GM18499 (cell line): ENCODE data around the gene KCNK7.

Experiments used
- ATAC-seq: cut with Tn5 transposase; IDR thresholded peaks from one replicate; pipeline ENCODE4 v1.9.1; 2021; ENCODE audit warnings: moderate number of reproducible peaks; ENCODE audit not compliant: insufficient read depth, unreplicated experiment

KCNK7 gene

DNA sequence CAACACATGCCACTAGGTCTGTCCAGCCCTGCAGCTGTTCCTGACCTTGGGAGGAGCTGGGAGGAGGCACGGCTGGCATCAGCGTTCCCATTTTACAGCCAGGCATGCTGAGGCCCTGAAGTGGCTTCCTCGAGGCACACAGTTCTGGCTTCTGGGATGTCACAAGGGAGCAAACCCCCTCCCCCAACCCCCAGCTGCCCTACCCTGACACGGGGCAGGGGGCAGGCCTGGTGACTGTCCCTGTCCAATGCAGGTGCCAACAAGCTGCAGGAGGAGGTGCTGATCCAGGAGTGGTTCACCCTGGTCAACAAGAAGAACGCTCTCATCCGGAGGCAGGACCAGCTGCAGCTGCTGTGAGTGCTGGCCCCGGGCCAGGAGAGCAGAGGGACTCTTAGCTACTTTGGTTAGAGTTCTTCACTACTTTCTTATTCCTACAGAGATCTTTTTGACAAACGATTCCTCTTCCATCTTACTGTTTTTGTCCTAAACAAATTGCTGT is 5.3 kb downstream of the KCNK7 start:
- no peak for ATAC-seq

DNA sequence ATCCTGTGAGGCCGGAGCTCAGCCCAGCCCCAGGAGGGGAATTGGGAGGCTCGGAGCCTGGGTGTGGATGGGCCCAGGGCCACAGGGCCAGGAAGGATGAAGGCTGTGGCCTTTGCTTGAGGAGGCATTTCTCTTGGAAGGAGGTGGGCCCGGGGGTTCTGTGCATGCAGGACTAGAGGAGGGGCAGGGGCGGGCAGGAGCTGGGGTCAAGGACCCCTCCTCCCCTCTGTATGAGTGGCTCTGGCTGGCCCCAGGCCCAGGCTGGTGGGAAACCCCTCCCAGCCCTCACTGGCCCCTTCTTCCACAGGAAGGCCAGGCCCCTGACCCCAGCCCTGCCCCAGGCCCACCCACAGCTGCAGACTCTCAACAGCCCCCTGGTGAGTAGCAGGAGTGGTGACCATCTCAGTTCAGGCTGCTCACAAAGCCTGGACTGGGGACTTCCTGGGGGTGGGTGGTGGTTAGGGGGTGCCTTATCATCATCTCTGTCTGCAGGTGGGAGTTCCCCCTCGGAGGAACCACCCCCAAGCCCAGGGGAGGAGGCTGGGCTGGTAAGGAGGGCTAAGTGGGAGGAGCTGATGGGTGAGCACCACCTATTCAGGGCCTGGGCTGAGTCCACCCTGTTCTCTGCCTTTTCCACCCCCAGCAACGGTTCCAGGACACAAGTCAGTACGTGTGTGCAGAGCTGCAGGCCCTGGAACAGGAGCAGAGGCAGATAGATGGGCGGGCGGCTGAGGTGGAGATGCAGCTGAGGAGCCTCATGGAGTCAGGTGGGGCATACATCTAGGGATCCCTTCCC is 6.0 kb downstream of the KCNK7 start:
- ATAC-seq: no peak

DNA sequence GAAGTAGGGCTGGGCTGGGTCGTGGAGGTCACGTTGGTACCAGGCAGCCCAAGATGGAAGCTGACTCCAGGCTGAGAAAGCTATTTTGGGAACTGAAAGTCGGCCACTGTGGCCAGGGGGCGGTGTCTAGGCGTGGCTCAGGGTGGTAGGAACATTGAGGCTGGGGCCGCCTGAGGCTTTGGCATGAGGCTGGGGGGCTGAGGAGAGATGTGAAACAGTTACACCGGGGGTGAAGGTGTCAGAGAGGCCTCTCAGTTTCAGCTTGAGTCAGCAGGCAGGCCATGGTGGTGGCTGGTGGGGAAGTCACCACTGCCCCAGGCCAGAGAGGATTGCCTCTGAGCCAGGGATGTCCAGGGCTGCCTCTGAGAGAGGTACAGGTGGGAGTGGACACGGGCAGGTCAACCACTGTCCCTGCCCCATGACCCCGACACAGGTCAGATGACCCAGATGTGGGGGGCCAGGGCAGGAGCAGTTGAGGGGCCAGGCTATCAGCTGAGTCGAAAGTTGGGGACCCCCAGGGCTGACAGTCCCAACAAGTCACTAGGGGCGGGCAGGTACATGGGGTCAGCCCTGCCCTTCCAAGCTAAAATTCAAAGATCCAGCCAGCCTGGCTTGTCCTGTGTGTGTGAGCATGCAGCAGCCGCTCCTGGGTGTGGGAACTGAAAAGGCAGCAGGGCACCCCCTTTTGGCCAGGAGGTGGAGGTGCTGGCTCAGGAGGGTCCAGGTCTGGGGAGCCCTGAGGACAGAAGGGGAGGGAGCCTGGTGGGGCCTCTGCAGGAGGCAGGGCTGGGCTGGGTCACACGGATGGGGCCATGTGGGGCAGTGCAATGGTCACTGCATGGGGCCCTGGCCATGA is 7.2 kb downstream of the KCNK7 start:
- peak; percentile 79 for ATAC-seq

DNA sequence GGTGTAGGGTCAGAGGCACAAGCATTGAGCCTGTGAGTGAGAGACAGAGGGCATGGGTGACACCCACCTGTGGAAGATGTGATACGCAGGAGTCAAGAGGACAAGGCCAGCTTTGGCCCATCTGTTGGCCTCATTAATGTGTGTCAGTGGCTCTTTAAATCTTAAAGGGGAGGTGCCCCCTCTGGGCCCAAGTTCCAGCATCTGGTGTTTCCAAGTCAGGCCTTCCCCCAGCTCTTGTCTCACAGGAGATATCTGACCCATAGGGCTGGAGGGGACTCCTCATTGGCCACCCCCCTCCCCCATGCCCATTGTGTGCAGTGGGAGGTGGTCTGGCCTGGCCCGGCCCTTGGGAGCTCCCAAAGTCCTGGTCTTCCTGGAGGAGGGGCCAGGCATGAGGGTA is 8.9 kb downstream of the KCNK7 start:
- no peak for ATAC-seq

DNA sequence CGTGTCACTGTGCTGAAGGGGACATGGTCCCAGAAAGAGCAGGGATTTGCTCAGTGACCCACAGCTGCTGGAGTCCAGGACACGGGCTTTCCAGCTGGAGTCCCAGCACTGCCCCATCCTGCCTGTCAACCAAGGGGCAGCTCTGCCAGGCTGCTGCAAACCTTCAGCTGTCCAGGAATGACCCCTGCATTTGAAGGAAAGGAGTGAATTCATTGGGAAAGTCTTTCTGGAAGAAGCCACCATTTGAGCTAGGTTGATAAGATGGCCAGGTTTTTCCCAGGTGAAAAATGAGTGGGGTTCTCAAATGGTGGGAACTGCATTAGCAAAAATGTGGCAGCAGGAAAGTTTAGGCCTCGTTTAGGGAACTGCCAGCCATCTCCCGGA is 9.4 kb downstream of the KCNK7 start:
- no peak for ATAC-seq

DNA sequence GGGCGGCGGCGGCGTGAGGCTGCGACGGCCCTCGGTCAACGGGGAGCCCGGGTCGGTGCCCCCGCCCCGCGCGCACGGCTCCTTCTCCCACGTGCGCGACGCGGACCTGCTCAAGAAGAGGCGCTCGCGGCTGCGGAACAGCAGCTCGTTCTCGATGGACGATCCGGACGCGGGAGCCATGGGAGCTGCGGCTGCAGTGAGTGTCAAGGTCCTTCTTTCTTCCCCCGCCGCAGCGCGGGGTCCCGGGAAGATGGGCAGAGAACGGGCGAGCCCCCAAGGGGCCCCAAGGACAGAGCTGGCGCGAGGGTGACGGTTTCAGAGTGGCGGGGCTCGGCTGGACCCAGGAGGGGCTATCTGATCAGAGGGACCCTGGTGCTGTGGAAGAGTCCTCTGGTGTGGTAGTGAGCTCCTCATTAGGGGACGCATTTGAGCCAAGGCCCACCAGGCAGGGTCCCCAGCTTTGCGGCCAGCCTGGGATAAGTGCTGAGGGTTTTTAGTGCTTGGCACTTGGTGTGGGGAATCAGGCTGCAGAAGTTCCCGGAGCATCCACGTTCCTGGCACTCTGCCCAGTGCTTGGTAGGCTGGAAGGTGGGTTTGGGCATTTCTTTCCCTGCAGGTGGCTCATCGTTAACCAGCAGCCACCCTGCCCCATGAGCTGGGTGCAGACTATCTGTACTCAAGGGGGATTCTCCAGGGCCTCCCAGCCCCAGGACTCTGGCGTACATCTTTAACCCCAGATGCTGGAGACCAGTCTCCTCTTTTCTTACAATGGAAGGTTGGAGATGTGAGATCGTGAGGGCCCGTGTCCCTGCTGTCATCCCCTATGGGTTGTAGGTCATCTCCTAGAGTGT is 10.0 kb downstream of the KCNK7 start:
- no peak for ATAC-seq

DNA sequence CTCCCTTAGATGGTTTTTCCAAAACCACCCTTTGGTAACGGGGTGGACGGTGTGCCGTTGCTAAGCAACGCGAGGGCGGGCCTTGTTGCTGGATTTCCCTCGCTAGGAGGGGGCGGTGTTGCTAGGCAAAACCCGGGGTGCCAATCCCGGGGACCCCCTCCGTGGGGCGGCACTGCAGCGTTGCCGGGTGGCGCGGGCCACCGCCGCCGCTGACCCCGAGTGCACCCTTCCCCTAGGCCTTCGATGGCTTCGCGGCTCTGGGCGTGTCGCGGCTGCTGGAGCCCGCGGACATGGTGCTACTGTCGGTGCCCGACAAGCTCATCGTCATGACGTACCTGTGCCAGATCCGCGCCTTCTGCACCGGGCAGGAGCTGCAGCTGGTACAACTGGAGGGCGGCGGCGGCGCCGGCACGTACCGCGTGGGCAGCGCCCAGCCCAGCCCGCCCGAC is 10.9 kb downstream of the KCNK7 start:
- ATAC-seq: no peak

DNA sequence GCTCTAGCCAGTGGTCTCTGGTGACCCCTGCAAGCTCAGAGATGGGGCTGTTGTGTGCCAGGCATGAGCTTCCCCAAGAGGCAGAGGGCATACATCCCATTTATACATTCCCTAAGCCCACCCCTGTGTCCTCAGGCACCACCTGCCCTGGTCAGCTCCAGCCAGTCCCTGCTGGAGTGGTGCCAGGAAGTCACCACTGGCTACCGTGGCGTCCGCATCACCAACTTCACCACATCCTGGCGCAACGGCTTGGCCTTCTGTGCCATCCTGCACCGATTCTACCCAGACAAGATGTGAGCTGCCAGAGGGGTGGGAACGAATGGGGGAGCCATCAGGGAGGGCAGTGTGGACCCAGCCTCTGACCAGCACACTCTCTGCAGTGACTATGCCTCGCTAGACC is 11.5 kb downstream of the KCNK7 start:
- ATAC-seq: no peak

DNA sequence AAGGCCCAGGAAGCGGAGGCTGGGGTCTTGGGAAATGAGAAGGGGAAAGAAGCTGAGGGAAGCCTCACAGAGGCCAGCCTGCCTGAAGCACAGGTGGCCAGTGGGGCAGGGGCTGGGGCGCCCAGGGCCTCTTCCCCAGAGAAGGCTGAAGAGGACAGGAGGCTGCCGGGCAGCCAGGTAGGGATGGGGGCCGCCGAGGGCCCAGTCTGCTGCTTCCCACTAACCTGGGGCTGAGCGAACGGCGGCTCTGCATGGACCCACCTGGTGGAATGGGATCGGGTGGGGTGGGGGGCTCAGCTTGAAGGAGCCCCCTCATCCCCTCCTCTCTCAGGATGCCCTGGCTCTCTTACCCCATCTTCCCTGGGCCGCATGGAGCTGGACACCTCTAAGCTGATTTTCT is 12.0 kb downstream of the KCNK7 start:
- ATAC-seq: no peak

DNA sequence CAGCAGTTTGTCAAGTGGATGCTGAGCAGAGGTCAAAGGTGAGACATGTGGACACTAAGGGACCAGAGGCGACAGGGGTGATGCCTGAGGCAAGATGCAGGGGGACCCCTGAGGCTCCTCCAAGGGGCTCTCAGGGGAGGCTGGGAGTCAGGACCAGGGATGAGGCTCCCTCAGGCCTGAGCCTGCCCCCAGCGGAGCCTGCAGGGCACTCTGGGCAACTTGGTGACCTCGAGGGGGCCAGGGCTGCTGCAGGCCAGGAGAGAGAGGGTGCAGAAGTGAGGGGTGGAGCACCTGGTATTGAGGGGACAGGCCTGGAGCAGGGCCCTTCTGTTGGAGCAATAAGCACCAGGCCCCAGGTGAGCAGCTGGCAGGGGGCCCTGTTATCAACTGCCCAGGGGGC is 13.7 kb downstream of the KCNK7 start:
- no peak for ATAC-seq

DNA sequence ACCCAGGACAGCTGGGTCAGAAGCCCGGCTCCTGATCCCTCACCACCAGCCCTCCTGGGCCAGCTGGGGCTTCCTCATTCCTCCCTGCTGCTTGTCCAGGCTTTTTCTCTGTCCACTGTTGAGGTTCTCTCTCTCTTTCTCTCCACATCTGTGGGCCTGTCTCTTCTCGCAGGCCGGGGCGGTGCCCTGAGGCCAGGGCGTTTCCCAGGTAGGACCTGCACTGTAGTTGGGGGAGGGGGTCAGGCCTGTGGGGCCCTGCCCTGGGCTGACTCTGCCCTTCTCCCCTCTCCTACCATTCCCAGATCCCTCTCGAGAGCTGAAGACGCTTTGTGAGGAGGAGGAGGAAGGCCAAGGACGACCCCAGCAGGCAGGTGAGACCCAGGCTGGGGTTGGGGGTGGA is 14.8 kb downstream of the KCNK7 start:
- no peak for ATAC-seq

DNA sequence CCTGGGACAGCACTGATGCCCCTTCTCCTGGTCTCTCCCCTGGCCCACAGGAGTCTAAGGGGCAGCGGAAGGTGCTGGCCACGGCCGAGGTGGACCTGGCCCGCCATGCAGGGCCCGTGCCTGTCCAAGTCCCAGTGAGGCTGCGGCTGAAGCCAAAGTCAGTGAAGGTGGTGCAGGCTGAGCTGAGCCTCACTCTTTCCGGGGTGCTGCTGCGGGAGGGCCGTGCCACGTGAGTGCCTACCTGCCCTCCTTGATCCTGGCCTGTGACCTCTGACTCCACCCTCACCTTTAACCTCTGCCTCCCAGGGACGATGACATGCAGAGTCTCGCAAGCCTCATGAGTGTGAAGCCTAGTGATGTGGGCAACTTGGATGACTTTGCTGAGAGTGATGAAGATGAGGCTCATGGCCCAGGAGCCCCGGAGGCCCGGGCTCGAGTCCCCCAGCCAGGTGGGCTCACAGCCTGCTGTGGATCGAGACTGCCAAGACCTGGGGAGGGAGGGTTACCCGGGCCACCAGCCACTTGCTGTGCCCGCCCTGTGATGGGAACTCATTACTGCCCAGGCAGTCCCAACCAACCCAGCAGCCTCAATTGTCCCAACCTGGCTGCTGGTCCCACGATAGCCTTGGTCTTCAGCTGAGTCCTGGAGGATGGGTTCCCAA is 15.4 kb downstream of the KCNK7 start:
- no peak for ATAC-seq

DNA sequence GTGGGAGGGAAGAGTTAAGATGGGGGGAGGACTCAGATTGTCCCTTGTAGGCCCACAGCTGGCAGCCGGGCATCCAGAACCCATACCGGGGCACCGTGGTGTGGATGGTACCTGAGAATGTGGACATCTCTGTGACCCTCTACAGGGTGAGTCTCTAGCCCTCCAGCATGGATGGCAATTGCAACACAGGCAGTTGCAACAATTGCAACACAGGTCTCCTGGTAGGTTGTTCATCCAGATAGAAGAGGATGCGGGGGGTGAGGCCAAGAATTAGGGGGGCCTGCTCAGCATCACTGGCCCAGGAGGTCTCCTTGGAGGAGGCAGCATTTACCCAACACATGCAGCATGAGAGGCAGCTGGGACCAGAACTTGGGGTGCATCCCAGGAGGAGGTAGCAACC is 16.3 kb downstream of the KCNK7 start:
- ATAC-seq: no peak

DNA sequence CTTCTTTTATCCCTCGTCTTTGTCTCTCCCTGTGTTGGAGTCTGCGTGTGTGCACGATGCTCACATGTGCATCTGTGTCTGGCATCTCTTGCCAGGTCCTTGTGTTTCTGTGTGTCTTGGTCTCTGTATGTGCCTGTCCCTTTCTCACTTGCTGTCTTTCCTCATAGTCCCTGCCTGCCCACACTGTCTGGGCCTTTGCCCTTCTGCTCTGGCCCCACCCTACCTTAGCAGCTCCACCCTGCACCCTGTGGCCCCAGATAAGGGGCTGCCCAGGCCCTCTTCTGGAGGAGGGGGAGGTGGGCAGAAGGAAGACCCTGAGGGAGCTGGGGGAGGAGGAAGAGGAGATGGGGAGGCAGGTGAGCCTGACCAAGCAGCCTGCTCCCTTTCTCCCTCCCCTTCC is 16.9 kb downstream of the KCNK7 start:
- no peak for ATAC-seq

DNA sequence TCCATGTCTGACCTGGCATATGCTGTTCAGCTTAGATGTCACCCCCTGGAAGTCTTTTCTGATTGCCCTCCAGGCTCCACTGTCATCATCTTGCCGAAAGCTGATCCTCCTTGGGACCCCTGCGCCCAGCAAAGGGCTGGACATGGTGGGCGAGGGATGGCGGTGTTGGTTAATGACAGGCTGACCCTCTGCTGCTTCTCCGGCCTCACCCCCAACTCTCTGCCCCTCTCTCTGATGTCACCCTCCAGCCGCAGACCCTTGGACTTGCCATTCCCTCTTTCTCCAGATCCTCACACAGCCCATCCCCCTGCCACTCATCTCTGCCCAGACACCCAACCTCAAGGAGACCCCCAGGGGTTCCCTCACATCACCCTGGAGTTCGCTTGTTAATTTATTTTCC is 17.5 kb downstream of the KCNK7 start:
- ATAC-seq: no peak

DNA sequence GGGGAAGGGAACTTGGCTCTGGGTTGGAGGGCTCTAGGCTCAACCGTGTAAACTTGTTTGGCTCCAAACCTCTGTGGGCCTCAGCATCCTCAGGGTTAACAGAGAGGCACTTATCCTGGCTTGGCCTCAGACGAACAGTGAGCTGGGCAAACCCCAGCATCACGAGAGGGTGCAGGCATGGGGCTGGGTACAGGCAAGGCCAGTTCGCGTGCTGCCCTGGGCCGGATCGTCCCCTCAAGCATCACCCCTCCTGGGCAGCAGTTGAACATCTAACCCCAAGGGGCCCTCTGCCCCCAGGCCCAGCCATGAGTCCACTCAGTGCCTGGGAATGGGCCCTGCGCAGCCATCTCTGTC is 17.9 kb downstream of the KCNK7 start:
- no peak for ATAC-seq

DNA sequence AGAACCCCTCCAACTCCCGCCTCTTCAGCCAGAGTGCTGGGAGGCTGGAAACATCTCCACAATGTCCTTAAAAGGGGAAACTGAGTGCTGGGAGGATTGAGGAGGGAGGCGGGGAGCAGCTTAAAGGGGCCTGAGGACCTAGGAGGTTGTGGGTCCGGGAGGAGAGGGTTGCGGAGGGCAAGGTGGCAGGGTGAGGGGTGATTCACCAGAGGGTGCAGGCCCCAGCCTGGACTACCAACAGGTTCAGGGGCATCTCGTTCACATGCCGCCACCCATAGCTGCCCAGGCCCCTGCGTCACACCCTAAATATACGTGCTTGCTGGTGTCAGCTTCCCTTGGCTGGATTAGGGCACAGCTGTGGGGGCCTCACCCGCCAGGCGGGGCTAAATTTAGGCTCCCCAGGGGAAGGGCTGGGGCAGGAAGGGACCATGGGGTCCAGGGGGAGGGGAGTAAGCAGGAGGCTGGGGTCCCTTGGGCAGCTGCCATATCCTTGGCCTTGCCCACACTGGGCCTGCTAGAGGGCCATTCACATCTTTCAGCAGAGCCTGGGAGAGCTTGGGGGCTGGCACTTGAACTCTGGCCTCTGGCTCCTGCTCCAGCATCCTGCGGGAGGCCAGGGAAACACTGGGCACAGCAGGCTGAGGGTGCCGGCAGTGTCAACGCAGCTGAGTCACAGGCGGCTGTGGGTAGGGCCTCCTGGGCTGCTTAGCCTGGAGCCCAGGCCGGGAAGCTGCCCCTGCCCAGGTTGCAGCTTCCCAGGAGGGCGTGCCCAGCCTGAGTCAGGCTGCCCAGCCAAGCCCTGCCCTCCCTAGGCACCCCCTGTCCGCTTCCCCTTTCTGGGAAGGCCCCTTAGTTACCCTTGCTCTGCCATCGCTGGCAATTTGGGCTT is 18.5 kb downstream of the KCNK7 start:
- no peak for ATAC-seq

DNA sequence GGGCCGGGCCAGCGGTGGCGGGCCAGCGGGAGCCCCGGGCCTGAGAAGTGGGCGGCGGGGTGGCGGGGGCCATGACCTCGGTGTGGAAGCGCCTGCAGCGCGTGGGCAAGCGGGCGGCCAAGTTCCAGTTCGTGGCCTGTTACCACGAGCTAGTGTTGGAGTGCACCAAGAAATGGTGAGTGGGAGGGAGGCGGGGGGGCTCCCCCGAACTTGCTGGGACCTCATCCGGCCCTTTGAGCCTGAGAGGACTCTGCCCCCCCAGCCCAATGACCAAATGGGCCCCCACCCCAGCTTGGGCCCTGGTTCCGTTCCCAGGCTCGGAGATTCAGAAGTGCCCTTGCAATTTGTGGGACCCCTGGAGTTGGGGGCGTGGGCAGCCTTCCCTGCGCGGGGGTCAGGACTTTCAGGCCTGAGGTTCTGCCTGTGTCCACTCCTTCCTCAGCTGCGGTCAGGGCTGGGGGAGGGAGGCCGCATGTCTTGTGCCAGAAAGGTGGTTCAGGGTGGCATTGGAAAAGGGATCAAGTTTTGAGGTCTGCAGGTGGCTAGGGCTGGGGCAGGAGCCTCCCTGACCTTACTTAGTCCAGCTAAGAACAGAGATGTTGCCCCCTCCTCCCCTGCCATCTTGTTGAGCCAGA is 19.3 kb downstream of the KCNK7 start:
- ATAC-seq: no peak
